ENCODE data around the gene STON1. TPM values are rescaled to one million over a fixed set of nuclear protein-coding genes. Genes with fewer than 3 reads are reported as not detected.
A peak's percentile ranks its signal among the peaks of the same experiment; 100 is the strongest.

The STON1 gene
- total RNA-seq, 1 experiment from 2014 or later = 5.5 TPM

DNA sequence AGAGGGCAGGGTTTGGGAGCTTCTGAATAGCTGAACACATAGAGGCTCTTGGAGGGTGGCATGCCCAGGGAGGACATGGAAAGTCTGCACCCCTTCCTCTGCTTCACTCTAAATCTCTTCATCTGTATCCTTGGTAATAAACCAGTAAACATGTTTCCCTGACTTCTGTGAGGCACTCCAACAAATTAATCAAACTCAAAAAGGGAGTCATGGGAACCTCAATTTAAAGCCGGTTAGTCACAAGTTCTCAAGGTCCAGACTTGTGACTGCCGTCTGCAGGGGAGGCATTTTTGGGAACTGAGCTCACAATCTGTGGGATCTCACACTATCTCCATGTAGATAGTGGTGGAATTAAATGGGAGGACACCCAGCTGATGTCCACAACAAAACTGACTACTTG, 33.1 kb upstream of the STON1 start:
- H3K9ac ChIP-seq (ENCODE audit: extremely low read depth, insufficient read length, low read length) = no peak overlapping the region

More for the DNA sequence above, 33.1 kb upstream of the STON1 start:
- Histone ChIP-seq H3K79me2 (ENCODE audit: insufficient read depth, low read length) (no peaks in the 10 kb centered on the region), H2BK15ac (ENCODE audit: low read depth, low read length) (no peak overlapping the region), H2AFZ (ENCODE audit: low read length) (no peak overlapping the region), H3K23ac (ENCODE audit: insufficient read length, low read depth, low read length) (no peak overlapping the region), H3K56ac (ENCODE audit: insufficient read length, low read depth, low read length) (no peak overlapping the region), H4K8ac (replicated peaks; ENCODE audit: insufficient read length, low read depth, low read length) (no peak overlapping the region), H3K23me2 (ENCODE audit: insufficient read length, low read depth, low read length, poor library complexity, severe bottlenecking) (no peaks in the 10 kb centered on the region), H2AK5ac (ENCODE audit: insufficient read length, low read length) (no peak overlapping the region), H2BK120ac (ENCODE audit: low read depth, low read length, poor library complexity, severe bottlenecking) (no peak overlapping the region), H3T11ph (ENCODE audit: low read length) (no peak overlapping the region), H3K4me1 (ENCODE audit: insufficient read depth, low read length) (0 out of 2 replicates have a peak, but pooled peaks cover 2% of the 10 kb centered on the region), H2BK5ac (ENCODE audit: insufficient read length, low read length) (no peak overlapping the region), H4K91ac (ENCODE audit: insufficient read length, low read depth, low read length) (no peak overlapping the region), H3K14ac (ENCODE audit: insufficient read depth, low read length) (no peak overlapping the region), H2BK12ac (ENCODE audit: insufficient read length, low read depth, low read length) (no peak overlapping the region), H4K5ac (ENCODE audit: insufficient read length, low read depth, low read length) (no peak overlapping the region), H3K4ac (ENCODE audit: low read depth, low read length) (no peak overlapping the region), H3K9me3 (ENCODE audit: control insufficient read depth, low read depth, low read length) (no peaks in the 10 kb centered on the region), H3K27ac (ENCODE audit: insufficient read length, low read depth, low read length) (no peak overlapping the region), H3K4me2 (ENCODE audit: insufficient read depth, insufficient read length, low read length) (no peak overlapping the region), H4K20me1 (ENCODE audit: control insufficient read depth, insufficient read depth, insufficient read length) (no peaks in the 10 kb centered on the region), H3K79me1 (ENCODE audit: insufficient read depth, low read depth, low read length, poor library complexity, severe bottlenecking) (no peaks in the 10 kb centered on the region), H3K27me3 (ENCODE audit: insufficient read depth, low read length) (no peaks in the 10 kb centered on the region), H2BK20ac (ENCODE audit: low read depth, low read length, poor library complexity, severe bottlenecking) (no peak overlapping the region), H3K18ac (ENCODE audit: insufficient read length, low read depth, low read length) (no peak overlapping the region)
- no peak for DNase-seq
- Mint-ChIP-seq H3K4me1 (peaks cover under 1% of the 10 kb centered on the region in 2 experiments), H3K9me3 (no peaks in the 10 kb centered on the region), H3K4me3 (no peak overlapping the region), H3K27ac (peak overlapping the region in 1 of 3 experiments; percentile 73; a peak in 2 of 7 replicates), H3K27me3 (ENCODE audit: low read depth) (no peaks in the 10 kb centered on the region), H3K36me3 (ENCODE audit: insufficient read depth in 1 of 3, low read depth in 3 of 3) (peaks cover 17 to 64% (median 45%) of the 10 kb centered on the region in 3 experiments; a peak in 6 of 7 replicates)
- no CpG with 5 or more reads among the region's 2 CpGs for WGBS (ENCODE audit: extremely low coverage, insufficient read length, low lambda C conversion rate)
- TF ChIP-seq, protein P1, sequence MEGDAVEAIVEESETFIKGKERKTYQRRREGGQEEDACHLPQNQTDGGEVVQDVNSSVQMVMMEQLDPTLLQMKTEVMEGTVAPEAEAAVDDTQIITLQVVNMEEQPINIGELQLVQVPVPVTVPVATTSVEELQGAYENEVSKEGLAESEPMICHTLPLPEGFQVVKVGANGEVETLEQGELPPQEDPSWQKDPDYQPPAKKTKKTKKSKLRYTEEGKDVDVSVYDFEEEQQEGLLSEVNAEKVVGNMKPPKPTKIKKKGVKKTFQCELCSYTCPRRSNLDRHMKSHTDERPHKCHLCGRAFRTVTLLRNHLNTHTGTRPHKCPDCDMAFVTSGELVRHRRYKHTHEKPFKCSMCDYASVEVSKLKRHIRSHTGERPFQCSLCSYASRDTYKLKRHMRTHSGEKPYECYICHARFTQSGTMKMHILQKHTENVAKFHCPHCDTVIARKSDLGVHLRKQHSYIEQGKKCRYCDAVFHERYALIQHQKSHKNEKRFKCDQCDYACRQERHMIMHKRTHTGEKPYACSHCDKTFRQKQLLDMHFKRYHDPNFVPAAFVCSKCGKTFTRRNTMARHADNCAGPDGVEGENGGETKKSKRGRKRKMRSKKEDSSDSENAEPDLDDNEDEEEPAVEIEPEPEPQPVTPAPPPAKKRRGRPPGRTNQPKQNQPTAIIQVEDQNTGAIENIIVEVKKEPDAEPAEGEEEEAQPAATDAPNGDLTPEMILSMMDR (conservative IDR thresholded peaks at IDR 0.05) = no peak

Measured in H9 (cell line).